Measurements from ENCODE around the gene MAST4. TPM values are rescaled to one million over a fixed set of nuclear protein-coding genes. Genes with fewer than 3 reads are reported as not detected.

MAST4 gene
- total RNA-seq, 1 donor from 2014 or later, result 56.9 TPM

GRCh38 chr5:67003685-67003934 lies 407.4 kb downstream of the MAST4 start:
- Histone ChIP-seq H3K36me3 (no peaks in the 10 kb centered on the region), H3K4me1 (peaks cover 51% of the 10 kb centered on the region), H3K9me3 (no peaks in the 10 kb centered on the region), H3K27ac (peak overlapping the region; percentile 88), H3K4me3 (peak overlapping the region; percentile 64), H3K27me3 (ENCODE audit: low read depth) (no peaks in the 10 kb centered on the region)
- intact Hi-C loops (cut with DNase I), result no loop called here
- TF ChIP-seq CTCF (IDR thresholded peaks at IDR 0.05), result no peak
- DNase-seq, result no peak
- no peak for ATAC-seq

- TF ChIP-seq CTCF (IDR thresholded peaks at IDR 0.05), result no peak
- peaks cover 51% of the 10 kb centered on the region for H3K4me1 ChIP-seq
Observed at GRCh38 chr5:67003935-67004729, 407.9 kb downstream of the MAST4 start.

DNA sequence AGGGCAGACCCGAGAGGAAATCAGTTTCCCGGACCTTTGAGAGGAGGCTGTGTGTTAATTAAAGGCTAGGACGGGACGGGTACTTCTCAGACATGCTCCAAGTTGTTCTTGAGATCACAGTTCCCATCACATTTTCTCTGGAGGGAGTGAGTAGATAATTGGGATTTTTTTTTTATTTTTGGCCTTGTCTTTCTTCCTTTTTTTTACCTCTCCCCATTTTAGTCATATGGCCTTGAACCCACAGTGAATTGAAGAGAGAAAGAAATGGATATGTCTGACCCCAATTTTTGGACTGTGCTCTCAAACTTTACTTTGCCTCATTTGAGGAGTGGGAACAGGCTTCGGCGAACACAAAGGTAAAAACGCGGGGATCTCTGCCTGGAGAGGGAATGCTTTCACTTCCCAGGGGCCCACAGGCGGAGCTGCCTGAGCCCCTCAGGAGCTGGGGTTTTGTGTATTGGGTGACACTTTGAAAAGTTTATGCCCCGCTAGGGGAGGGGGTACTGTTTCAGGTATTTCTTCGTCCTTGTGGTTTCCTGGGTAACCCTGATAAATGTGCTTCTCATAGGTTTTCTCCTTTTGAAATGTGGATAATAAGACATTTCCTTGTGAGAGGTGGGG lies 408.6 kb downstream of the MAST4 start:
- Histone ChIP-seq H3K4me3 (peak overlapping the region; percentile 64), H3K9me3 (no peaks in the 10 kb centered on the region), H3K27me3 (ENCODE audit: low read depth) (no peaks in the 10 kb centered on the region), H3K36me3 (no peaks in the 10 kb centered on the region), H3K4me1 (peaks cover 52% of the 10 kb centered on the region), H3K27ac (peak overlapping the region; percentile 88)
- intact Hi-C loops (cut with DNase I), result no loop called here
- TF ChIP-seq CTCF (IDR thresholded peaks at IDR 0.05), result no peak
- no peak for DNase-seq
- no peak for ATAC-seq

More at GRCh38 chr5:67003935-67004729, 407.9 kb downstream of the MAST4 start:
- no peaks in the 10 kb centered on the region for H3K9me3 ChIP-seq
- H3K36me3 ChIP-seq, result no peaks in the 10 kb centered on the region
- H3K4me3 ChIP-seq, result peak overlapping the region; percentile 64
- DNase-seq, result peak; percentile 81
- intact Hi-C loops (cut with DNase I), result no loop called here
- peak; percentile 95 to 96 for ATAC-seq
- H3K27me3 ChIP-seq (ENCODE audit: low read depth), result no peaks in the 10 kb centered on the region
- H3K27ac ChIP-seq, result peak overlapping the region; percentile 88

DNA sequence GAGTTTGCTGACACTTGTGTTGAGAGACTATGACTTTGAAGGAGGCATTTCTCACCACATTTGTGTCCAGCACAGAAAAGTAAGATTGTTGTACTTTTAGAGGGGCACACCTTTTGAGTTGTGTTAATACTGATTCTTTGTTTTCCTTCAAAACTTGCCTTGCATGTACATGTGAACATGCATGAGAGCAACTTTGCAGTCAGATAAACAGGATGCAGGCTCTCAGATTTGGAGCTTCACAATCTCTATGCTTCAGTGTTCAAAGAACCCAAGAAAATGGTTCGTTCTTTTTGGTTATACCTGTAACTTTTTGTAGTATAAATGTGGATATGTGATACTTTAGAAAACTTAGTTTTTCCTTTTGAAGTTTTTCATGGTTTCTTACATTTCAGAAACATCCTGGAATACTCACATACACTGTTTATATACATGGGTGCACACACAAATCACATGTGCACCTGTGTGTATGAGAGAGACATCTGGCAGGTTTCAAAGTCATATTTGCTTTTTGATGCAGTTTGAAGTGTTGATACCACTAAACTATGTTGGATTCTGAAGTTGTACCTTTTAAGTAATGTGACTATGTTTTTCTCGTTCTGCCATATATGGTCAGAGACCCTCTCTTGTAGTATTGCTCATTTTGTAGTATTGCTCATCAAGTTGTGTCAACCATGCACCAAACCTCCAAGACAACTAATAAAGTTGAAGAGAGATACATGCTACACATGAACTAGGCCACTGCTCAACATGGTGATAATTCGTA lies 409.7 kb downstream of the MAST4 start:
- Histone ChIP-seq H3K4me3 (peak overlapping the region; percentile 64), H3K9me3 (no peaks in the 10 kb centered on the region), H3K36me3 (no peaks in the 10 kb centered on the region), H3K27ac (peak overlapping the region; percentile 88), H3K4me1 (peaks cover 63% of the 10 kb centered on the region), H3K27me3 (ENCODE audit: low read depth) (no peaks in the 10 kb centered on the region)
- TF ChIP-seq CTCF (IDR thresholded peaks at IDR 0.05), result no peak
- DNase-seq, result no peak
- no peak for ATAC-seq
- intact Hi-C loops (cut with DNase I), result no loop called here

DNA sequence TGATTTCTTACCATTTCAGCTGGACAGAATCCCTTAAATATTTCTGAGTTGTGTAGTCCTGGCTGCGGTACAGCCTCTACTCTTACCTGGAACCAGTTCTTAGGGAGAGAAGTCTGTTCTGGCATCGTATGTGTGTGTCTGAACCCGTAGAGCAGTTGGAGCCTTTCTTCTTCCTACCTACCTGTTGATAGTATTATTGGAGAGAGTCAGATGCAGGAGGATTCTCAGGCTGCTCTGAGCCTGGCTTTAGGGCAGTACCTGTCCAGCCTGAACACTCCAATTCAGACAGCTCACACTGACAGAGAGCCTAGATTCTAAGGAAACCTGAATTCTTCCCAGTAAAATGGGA lies 410.3 kb downstream of the MAST4 start:
- Histone ChIP-seq H3K27ac (peak overlapping the region; percentile 25), H3K4me3 (peak overlapping the region; percentile 64), H3K4me1 (peaks cover 66% of the 10 kb centered on the region), H3K36me3 (no peaks in the 10 kb centered on the region), H3K9me3 (no peaks in the 10 kb centered on the region), H3K27me3 (ENCODE audit: low read depth) (no peaks in the 10 kb centered on the region)
- DNase-seq (no peak), ATAC-seq (no peak)
- intact Hi-C loops (cut with DNase I), result no loop called here
- no peak for TF ChIP-seq CTCF (IDR thresholded peaks at IDR 0.05)
